Measurements from ENCODE around the gene KLRG1. TPM values are rescaled to one million over a fixed set of nuclear protein-coding genes. Genes with fewer than 3 reads are reported as not detected.

Gene KLRG1
- total RNA-seq, 8 experiments from 2014 or later, result 3.0 to 7.5 (median 4.7) TPM

DNA sequence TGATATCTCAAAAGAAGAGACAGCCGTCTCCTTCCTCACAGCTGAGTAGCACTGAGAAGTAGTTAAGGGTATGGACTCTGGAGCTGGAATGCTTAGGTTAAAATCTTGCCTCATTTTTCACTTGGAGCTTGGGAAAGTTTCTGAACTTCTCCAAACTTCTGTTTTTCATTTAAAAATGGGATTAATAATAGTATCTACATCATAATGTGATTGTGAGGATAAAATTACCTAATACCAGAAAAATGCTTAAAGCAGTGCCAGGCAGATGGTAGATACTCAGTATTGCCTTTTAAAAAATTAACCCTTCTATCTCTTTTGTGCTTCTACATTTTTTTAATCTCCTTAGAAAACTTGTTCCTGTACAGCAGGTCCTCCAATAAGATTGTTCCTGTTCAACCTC is 63.3 kb downstream of the KLRG1 start:
- Histone ChIP-seq H3K4me3 (no peak overlapping the region), H3K27ac (no peak overlapping the region), H3K4me1 (replicated peaks in 1 of 2) (no peaks in the 10 kb centered on the region)
- WGBS, 10 experiments, result 0 to 100% (median 17%) methylated on average over 1 of the region's 1 CpG; no CpG with 5 or more reads in 6 of the 10 experiments
- in situ Hi-C loops (cut with MboI; ENCODE audit: low pct_unique_long_range_greater_than_20kb in 2 of 9, low sequenced_read_pairs in 9 of 9, unreplicated experiment in 9 of 9), result no loop called here
- no peak for ATAC-seq (replicated peaks in 6 of 8)

Other genes with a start within 250 kb of the KLRG1 start
- gene A2ML1, start 166.9 kb upstream of the KLRG1 start, total RNA-seq, result 1 to 10 TPM in 2 of 8 experiments, under 1 TPM in 5, not detected in 1; 0.33 to 1.7 (median 0.55) TPM
- gene PHC1, start 75.0 kb upstream of the KLRG1 start, total RNA-seq, result 10 to 100 TPM in 7 of 8 experiments, 1 to 10 TPM in 1; 4.0 to 53.6 (median 43.0) TPM
- 100 to 1,000 TPM in 2 of 8 experiments, 10 to 100 TPM in 6; 52.7 to 169 (median 85.4) TPM for gene M6PR, start 39.9 kb upstream of the KLRG1 start, total RNA-seq
- 100 to 1,000 TPM in 1 of 8 experiments, 1 to 10 TPM in 3, under 1 TPM in 3, not detected in 1; 0.38 to 223 (median 1.0) TPM for gene A2M, start 126.4 kb downstream of the KLRG1 start, total RNA-seq
- gene PZP, start 218.8 kb downstream of the KLRG1 start, total RNA-seq, result 1 to 10 TPM in 2 of 8 experiments, under 1 TPM in 5, not detected in 1; 0.08 to 1.6 (median 0.43) TPM